CD4-positive, alpha-beta memory T cell (primary cell): ENCODE data around the gene PPP1R1C. TPM values are rescaled to one million over a fixed set of nuclear protein-coding genes. Genes with fewer than 3 reads are reported as not detected.

Source experiments
- CTCF ChIA-PET: fragments of 350-600 bp; sonication (Branson Sonifier 250); formaldehyde crosslinking; loops from one replicate; lab custom pipeline; 2021; ENCODE audit warnings: inconsistent platforms; ENCODE audit not compliant: partially characterized antibody; lab: Charles Lee
- POLR2A ChIA-PET: fragments of 350-600 bp; sonication (Branson Sonifier 250); formaldehyde crosslinking; loops from one replicate; lab custom pipeline; 2021; ENCODE audit not compliant: partially characterized antibody; lab: Charles Lee
- DNase-seq, 5 donors: peaks; one replicate each; pipeline versions ENCODE4 v3.0.0 to v3.0.0-alpha.2; 2020 to 2022; ENCODE audit warnings: mixed read lengths in 1 of 5
- H3K27ac ChIP-seq: one replicate; pipeline ENCODE4 v1.7.0; 2013; ENCODE audit warnings: low read depth, low read length
- H3K27me3 ChIP-seq: 2 replicates; pipeline ENCODE4 v1.7.0; 2013; ENCODE audit warnings: mild to moderate bottlenecking, low read length, moderate library complexity; ENCODE audit not compliant: insufficient read depth
- H3K36me3 ChIP-seq: 2 replicates; pipeline ENCODE4 v1.7.0; 2013; ENCODE audit warnings: mild to moderate bottlenecking, low read length, moderate library complexity; ENCODE audit not compliant: insufficient read depth
- H3K4me1 ChIP-seq: 2 replicates; pipeline ENCODE4 v1.7.0; 2013; ENCODE audit warnings: mild to moderate bottlenecking, low read length, moderate library complexity; ENCODE audit not compliant: insufficient read depth
- H3K4me3 ChIP-seq, 2 donors: one replicate each; pipeline ENCODE4 v1.7.0; 2013; ENCODE audit warnings: low read length in 2 of 2, mild to moderate bottlenecking in 1 of 2
- H3K9me3 ChIP-seq, 2 donors: one replicate each; pipeline ENCODE4 v1.7.0; 2013; ENCODE audit warnings: low read length in 2 of 2, control low read depth in 1 of 2; ENCODE audit not compliant: control insufficient read depth in 1 of 2
- H3K27ac Mint-ChIP-seq, 7 donors: one replicate each; pipeline ENCODE4 v1.8.0; 2020 to 2021; ENCODE audit warnings: mixed read lengths in 7 of 7, mild to moderate bottlenecking in 6 of 7, inconsistent platforms in 3 of 7, moderate library complexity in 3 of 7
- H3K27me3 Mint-ChIP-seq, 2 donors: one replicate each; pipeline ENCODE4 v1.8.0; 2020 to 2021; ENCODE audit warnings: mixed read lengths in 2 of 2
- H3K36me3 Mint-ChIP-seq, 2 donors: one replicate each; pipeline ENCODE4 v1.8.0; 2020 to 2021; ENCODE audit warnings: mixed read lengths in 2 of 2, inconsistent platforms in 1 of 2, mild to moderate bottlenecking in 1 of 2
- H3K4me1 Mint-ChIP-seq, 4 donors: one replicate each; pipeline ENCODE4 v1.8.0; 2020 to 2021; ENCODE audit warnings: mixed read lengths in 4 of 4, mild to moderate bottlenecking in 1 of 4
- H3K4me3 Mint-ChIP-seq, 8 donors: one replicate each; pipeline ENCODE4 v1.8.0; 2020 to 2021; ENCODE audit warnings: mixed read lengths in 8 of 8, mild to moderate bottlenecking in 7 of 8, moderate library complexity in 6 of 8, inconsistent platforms in 3 of 8
- H3K9me3 Mint-ChIP-seq, 8 donors: one replicate each; pipeline ENCODE4 v1.8.0; 2020 to 2021; ENCODE audit warnings: mixed read lengths in 8 of 8, mild to moderate bottlenecking in 5 of 8, inconsistent platforms in 3 of 8, moderate library complexity in 1 of 8
- intact Hi-C: fragments of 100-400 bp; cut with micrococcal nuclease; formaldehyde crosslinking; loops from one replicate; pipeline ENCODE4 v1.15.1; 2023
- polyA plus RNA-seq, 2 donors: library from polyadenylated mRNA; unstranded; fragments of 300-500 nt; fragmentation: Illumina TruSeq; gene quantifications; one replicate each; pipeline ENCODE4 v1.2.3, GENCODE V29; 2021
- total RNA-seq, 2 experiments: library from RNA; stranded (reverse); gene quantifications; one replicate each; pipeline ENCODE4 v1.2.3, GENCODE V29; 2021

Gene PPP1R1C
- total and polyA plus RNA-seq, 4 experiments from 2014 or later = not detected

DNA sequence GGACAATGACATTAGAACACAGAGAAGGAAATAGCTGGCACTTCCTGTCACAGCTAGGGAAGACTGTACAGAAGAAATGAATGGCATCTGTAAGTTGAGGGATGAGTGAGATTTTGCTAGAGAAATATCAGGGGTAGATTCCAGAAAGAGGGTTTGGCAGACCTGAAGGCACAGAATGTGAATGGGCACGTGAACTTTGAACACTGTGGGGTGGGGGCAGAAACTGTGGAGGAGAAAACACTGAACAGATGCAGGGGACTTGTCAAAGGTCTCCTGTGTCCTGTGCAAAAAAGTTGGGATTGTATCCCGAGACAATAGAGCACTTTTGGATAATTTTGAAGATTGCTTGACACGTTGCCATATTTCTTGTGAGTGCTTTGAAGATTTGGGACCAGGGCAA, 88.0 kb downstream of the PPP1R1C start:
- H3K27ac ChIP-seq = no peak overlapping the region
- H3K9me3 Mint-ChIP-seq = peaks cover 0 to 3% (median 0%) of the 10 kb centered on the region in 8 donors
- intact Hi-C loops = loop anchor here (2.0 kb wide), 1 partner anchor 31 kb away; no protein-coding TSS in a partner anchor
- H3K4me1 Mint-ChIP-seq = no peaks in the 10 kb centered on the region
- peaks cover 3 to 9% of the 10 kb centered on the region in 2 donors for H3K27me3 Mint-ChIP-seq
- no peak overlapping the region for H3K27ac Mint-ChIP-seq
- H3K9me3 ChIP-seq = no peaks in the 10 kb centered on the region
- H3K4me3 ChIP-seq = no peak overlapping the region
- DNase-seq = no peak
- no peak overlapping the region for H3K4me3 Mint-ChIP-seq
- no peaks in the 10 kb centered on the region for H3K36me3 ChIP-seq
- H3K4me1 ChIP-seq = no peaks in the 10 kb centered on the region
- ChIA-PET CTCF (no interaction called here), POLR2A (no interaction called here)
- H3K36me3 Mint-ChIP-seq = no peaks in the 10 kb centered on the region
- no peaks in the 10 kb centered on the region for H3K27me3 ChIP-seq

GRCh38 chr2:182077023-182077422, 91.4 kb downstream of the PPP1R1C start:
- CTCF ChIA-PET = interaction anchor here (1.4 to 2.8 kb wide), 3 partner anchors 8 to 335 kb away, joined by 4 to 14 read pairs (median 5); no protein-coding TSS in a partner anchor

GRCh38 chr2:182077448-182078142, 91.9 kb downstream of the PPP1R1C start:
- ChIA-PET POLR2A (no interaction called here), CTCF (interaction anchor here (1.4 to 2.8 kb wide), 3 partner anchors 9 to 336 kb away, joined by 4 to 14 read pairs (median 5); no protein-coding TSS in a partner anchor)
- intact Hi-C loops = no loop called here
- Mint-ChIP-seq H3K27ac (no peak overlapping the region), H3K4me3 (no peak overlapping the region), H3K4me1 (no peaks in the 10 kb centered on the region), H3K9me3 (peaks cover 0 to 3% (median 0%) of the 10 kb centered on the region in 8 donors), H3K36me3 (no peaks in the 10 kb centered on the region), H3K27me3 (peaks cover 1 to 5% of the 10 kb centered on the region in 2 donors)
- Histone ChIP-seq H3K27me3 (no peaks in the 10 kb centered on the region), H3K9me3 (no peaks in the 10 kb centered on the region), H3K27ac (no peak overlapping the region), H3K4me1 (no peaks in the 10 kb centered on the region), H3K36me3 (no peaks in the 10 kb centered on the region), H3K4me3 (no peak overlapping the region)
- DNase-seq = peak in 4 of 5 donors; percentile 2 to 6 (median 4)

More at GRCh38 chr2:182077023-182077422, 91.4 kb downstream of the PPP1R1C start:
- Histone ChIP-seq H3K27me3 (no peaks in the 10 kb centered on the region), H3K36me3 (no peaks in the 10 kb centered on the region), H3K27ac (no peak overlapping the region), H3K4me1 (no peaks in the 10 kb centered on the region), H3K9me3 (no peaks in the 10 kb centered on the region), H3K4me3 (no peak overlapping the region)
- no peaks in the 10 kb centered on the region for H3K36me3 Mint-ChIP-seq
- H3K27me3 Mint-ChIP-seq = peaks cover 3 to 5% of the 10 kb centered on the region in 2 donors
- H3K27ac Mint-ChIP-seq = no peak overlapping the region
- H3K9me3 Mint-ChIP-seq = peaks cover 0 to 3% (median 0%) of the 10 kb centered on the region in 8 donors
- H3K4me1 Mint-ChIP-seq = no peaks in the 10 kb centered on the region
- H3K4me3 Mint-ChIP-seq = no peak overlapping the region
- DNase-seq = no peak
- intact Hi-C loops = no loop called here
- POLR2A ChIA-PET = no interaction called here

GRCh38 chr2:182078988-182079602, 93.4 kb downstream of the PPP1R1C start:
- Mint-ChIP-seq H3K36me3 (no peaks in the 10 kb centered on the region), H3K27ac (no peak overlapping the region), H3K4me3 (no peak overlapping the region), H3K4me1 (no peaks in the 10 kb centered on the region), H3K9me3 (no peaks in the 10 kb centered on the region), H3K27me3 (peaks cover 1 to 3% of the 10 kb centered on the region in 2 donors)
- no peaks in the 10 kb centered on the region for H3K9me3 ChIP-seq
- intact Hi-C loops = no loop called here
- no peaks in the 10 kb centered on the region for H3K4me1 ChIP-seq
- no peak for DNase-seq
- H3K27ac ChIP-seq = no peak overlapping the region
- H3K4me3 ChIP-seq = no peak overlapping the region
- ChIA-PET CTCF (interaction anchor here (2.8 kb wide), 1 partner anchor 338 kb away, joined by 14 read pairs; no protein-coding TSS in a partner anchor), POLR2A (no interaction called here)
- no peaks in the 10 kb centered on the region for H3K27me3 ChIP-seq
- H3K36me3 ChIP-seq = no peaks in the 10 kb centered on the region

DNA sequence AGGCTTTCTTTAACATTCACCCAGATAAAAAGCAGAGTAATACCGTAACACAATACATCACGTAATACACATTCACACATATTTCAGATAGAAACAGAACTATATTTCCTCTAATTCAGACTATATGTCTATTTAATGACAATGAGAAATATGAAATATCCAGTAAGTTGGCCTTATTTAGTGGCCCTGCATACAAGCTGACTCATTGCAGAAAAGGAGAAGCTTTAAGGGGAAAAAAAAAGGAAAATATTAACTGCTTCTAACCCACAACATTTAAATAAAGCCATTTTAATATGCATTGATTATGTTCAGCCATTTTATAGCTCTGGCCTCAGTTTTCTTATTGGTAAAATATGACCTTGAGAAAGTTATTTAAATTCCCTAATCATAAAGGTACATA, 94.8 kb downstream of the PPP1R1C start:
- DNase-seq = no peak
- Mint-ChIP-seq H3K27me3 (peaks cover 1 to 3% of the 10 kb centered on the region in 2 donors), H3K4me3 (no peak overlapping the region), H3K4me1 (no peaks in the 10 kb centered on the region), H3K9me3 (no peaks in the 10 kb centered on the region), H3K27ac (no peak overlapping the region), H3K36me3 (no peaks in the 10 kb centered on the region)
- Histone ChIP-seq H3K4me3 (no peak overlapping the region), H3K4me1 (no peaks in the 10 kb centered on the region), H3K27me3 (no peaks in the 10 kb centered on the region), H3K36me3 (no peaks in the 10 kb centered on the region), H3K27ac (no peak overlapping the region), H3K9me3 (no peaks in the 10 kb centered on the region)
- CTCF ChIA-PET = interaction anchor here (0.6 kb wide), 1 partner anchor 107 kb away, joined by 3 read pairs; no protein-coding TSS in a partner anchor
- POLR2A ChIA-PET = no interaction called here
- intact Hi-C loops = no loop called here

- POLR2A ChIA-PET = no interaction called here
- H3K36me3 Mint-ChIP-seq = no peaks in the 10 kb centered on the region
- H3K27ac Mint-ChIP-seq = no peak overlapping the region
- H3K4me1 ChIP-seq = no peaks in the 10 kb centered on the region
- CTCF ChIA-PET = no interaction called here
- no peaks in the 10 kb centered on the region for H3K36me3 ChIP-seq
- H3K4me3 ChIP-seq = no peak overlapping the region
- no peak for DNase-seq
- peaks cover 1 to 4% of the 10 kb centered on the region in 2 donors for H3K27me3 Mint-ChIP-seq
- intact Hi-C loops = no loop called here
- H3K27me3 ChIP-seq = no peaks in the 10 kb centered on the region
- H3K9me3 Mint-ChIP-seq = no peaks in the 10 kb centered on the region
- no peaks in the 10 kb centered on the region for H3K9me3 ChIP-seq
- no peak overlapping the region for H3K27ac ChIP-seq
- H3K4me1 Mint-ChIP-seq = no peaks in the 10 kb centered on the region
- no peak overlapping the region for H3K4me3 Mint-ChIP-seq
Observed at GRCh38 chr2:182081602-182082260, 96.1 kb downstream of the PPP1R1C start.

GRCh38 chr2:182088681-182089320, 103.1 kb downstream of the PPP1R1C start:
- CTCF ChIA-PET = no interaction called here
- Histone ChIP-seq H3K4me1 (no peaks in the 10 kb centered on the region), H3K9me3 (no peaks in the 10 kb centered on the region), H3K27ac (no peak overlapping the region), H3K4me3 (no peak overlapping the region), H3K27me3 (no peaks in the 10 kb centered on the region), H3K36me3 (no peaks in the 10 kb centered on the region)
- DNase-seq = no peak
- Mint-ChIP-seq H3K9me3 (peaks cover 0 to 5% (median under 1%) of the 10 kb centered on the region in 8 donors), H3K4me3 (no peak overlapping the region), H3K4me1 (no peaks in the 10 kb centered on the region), H3K36me3 (no peaks in the 10 kb centered on the region), H3K27me3 (peaks cover 6 to 7% of the 10 kb centered on the region in 2 donors), H3K27ac (no peak overlapping the region)
- intact Hi-C loops = no loop called here
- POLR2A ChIA-PET = no interaction called here
